UCSD-AML1 (cell line): ENCODE data around the gene NOL12.
A peak's percentile ranks its signal among the peaks of the same experiment; 100 is the strongest.
"Not testable (repeated sequence)": the region's sequence is repeated elsewhere in the genome, so short reads cannot be mapped to it uniquely, and the experiment has no call there.

Experiments used
- DNase-seq: peaks from one replicate; lab custom pipeline; 2025; ENCODE audit not compliant: unreplicated experiment; lab: John Stamatoyannopoulos, UW

NOL12 gene

GRCh38 chr22:37710675-37711074 lies 24.5 kb downstream of the NOL12 start:
- no peak for DNase-seq

GRCh38 chr22:37711490-37711889 lies 25.3 kb downstream of the NOL12 start:
- no peak for DNase-seq

GRCh38 chr22:37713761-37714160 lies 27.6 kb downstream of the NOL12 start:
- no peak for DNase-seq

GRCh38 chr22:37714634-37715033 lies 28.5 kb downstream of the NOL12 start:
- no peak for DNase-seq

DNA sequence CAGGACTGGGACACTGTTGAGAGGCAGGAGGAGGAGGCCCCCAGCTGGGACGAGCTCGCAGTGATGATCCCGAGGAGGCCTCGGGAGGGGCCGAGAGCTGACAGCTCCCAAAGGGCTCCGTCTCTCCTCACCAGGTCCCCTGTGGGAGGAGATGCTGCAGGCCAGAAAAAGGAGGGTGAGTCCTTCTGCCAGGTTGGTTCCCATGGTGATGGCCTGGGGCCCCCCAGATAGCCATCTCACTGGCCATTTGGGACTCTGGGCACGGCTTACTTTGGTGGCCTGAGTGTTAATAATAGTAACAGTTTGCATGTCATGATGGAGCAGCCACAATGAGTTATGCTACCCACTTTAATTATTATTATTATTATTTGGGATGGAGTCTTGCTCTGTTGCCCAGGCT lies 29.6 kb downstream of the NOL12 start:
- DNase-seq, result no peak

DNA sequence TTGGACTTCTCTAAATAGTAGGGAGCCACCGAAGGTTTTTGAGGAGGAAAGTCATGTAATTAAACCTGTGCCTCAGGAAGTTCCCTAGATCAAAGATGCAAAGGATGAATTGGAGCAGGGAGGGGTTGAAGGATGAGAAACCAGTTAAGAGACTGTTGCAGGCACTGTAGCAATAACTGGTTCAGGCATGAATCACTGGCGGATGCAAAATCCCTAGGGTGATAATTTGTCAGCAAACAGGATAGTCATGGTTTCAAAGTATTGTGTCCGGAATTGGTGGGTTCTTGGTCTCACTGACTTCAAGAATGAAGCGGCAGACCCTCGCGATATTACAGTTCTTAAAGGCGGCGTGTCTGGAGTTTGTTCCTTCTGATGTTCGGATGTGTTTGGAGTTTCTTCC lies 30.6 kb downstream of the NOL12 start:
- no peak for DNase-seq

DNA sequence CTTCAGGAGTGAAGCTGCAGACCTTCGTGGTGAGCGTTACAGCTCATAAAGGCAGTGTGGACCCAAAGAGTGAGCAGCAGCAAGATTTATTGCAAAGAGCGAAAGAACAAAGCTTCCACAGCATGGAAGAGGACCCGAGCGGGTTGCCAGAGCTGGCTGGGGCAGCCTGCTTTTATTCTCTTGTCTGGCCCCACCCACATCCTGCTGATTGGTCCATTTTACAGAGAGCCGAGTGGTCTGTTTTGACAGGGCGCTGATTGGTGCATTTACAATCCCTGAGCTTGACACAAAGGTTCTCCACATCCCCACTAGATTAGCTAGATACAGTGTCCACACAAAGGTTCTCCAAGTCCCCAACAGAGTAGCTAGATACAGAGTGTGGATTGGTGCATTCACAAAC lies 31.1 kb downstream of the NOL12 start:
- not testable (repeated sequence) for DNase-seq

DNA sequence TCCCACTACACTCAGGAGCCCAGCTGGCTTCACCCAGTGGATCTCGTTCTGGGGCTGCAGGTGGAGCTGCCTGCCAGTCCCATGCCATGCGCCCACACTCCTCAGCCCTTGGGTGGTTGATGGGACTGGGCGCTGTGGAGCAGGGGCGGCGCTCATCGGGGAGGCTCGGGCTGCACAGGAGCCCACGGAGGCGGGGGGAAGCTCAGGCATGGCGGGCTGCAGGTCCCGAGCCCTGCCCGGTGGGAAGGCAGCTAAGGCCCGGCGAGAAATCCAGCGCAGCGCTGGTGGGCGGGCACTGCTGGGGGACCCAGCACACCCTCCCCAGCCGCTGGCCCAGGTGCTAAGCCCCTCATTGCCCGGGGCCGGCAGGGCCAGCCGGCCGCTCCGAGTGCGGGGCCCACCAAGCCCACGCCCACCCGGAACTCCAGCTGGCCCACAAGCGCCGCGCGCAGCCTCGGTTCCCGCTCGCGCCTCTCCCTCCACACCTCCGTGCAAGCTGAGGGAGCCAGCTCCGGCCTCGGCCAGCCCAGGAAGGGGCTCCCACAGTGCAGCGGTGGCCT lies 31.7 kb downstream of the NOL12 start:
- not testable (repeated sequence) for DNase-seq

- DNase-seq, result no peak
These were observed 39.6 kb downstream of the NOL12 start for GRCh38 chr22:37725551-37726240.

DNA sequence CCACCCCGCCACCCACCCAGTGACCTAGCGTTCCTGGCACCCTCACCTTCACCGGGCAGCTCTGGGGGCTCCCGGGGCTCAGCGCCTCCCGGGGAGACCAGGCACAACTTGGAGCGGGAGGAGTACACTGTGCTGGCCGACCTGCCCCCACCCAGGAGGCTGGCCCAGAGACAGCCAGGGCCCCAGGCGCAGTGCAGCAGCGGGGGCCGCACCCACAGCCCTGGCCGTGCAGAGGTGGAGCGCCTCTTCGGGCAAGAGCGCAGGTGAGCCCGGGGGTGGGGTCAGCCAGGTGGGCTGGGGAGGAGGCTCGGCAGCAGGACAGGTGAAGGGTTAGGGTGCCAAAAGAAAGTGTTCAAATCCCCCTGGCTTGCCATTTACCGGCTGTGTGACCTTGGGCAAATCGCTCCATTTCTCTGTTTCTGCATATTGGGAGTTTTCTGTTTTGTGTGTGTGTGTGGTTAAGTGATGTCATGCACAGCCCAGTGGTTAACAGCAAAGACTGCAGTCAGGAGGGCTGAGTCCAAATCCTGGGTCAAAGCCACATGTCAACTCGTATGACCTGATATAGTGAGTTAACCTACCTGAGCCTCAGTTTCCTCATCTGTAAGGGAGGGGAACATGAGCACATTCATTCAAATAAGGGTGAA lies 40.2 kb downstream of the NOL12 start:
- DNase-seq, result no peak

GRCh38 chr22:37728620-37729019 lies 42.5 kb downstream of the NOL12 start:
- DNase-seq, result no peak

- DNase-seq, result peak; percentile 42
These were observed 45.8 kb downstream of the NOL12 start for GRCh38 chr22:37731804-37732471.

- no peak for DNase-seq
These were observed 46.8 kb downstream of the NOL12 start for GRCh38 chr22:37732699-37733607.

DNA sequence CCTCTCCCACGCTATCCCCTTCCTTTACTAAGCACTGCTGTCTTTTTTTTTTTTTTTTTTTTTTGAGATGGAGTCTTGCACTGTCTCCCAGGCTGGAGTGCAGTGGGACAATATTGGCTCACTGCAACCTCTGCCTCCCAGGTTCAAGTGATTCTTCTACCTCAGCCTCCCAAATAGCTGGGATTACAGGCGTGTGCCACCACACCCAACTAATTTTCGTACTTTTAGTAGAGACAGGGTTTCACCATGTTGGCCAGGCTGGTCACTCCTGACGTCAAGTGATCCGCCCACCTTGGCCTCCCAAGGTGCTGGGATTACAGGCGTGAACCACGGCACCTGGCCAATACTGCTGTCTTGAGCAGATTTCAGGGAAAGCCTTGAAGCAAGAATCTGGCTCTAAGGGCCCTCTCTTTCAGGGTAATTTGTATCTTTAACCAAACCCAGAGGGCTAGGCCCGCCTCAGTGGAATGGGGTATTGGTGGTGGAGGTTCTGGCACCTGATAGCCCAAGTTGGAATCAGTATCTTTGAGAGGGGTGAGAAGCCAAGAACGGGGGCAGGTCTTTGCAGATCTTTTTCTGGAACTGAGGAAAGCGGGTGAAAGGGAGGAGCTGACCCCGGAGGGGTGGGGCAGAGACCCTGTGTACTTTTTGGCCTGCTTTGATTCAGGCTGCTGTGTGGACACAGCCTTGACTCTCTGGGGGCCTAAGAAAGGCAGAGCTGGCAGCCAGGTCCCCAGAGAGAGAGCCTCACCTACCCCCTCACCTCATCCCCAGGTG lies 47.7 kb downstream of the NOL12 start:
- DNase-seq, result no peak

- DNase-seq, result no peak
These were observed 48.2 kb downstream of the NOL12 start for GRCh38 chr22:37734402-37734700.

DNA sequence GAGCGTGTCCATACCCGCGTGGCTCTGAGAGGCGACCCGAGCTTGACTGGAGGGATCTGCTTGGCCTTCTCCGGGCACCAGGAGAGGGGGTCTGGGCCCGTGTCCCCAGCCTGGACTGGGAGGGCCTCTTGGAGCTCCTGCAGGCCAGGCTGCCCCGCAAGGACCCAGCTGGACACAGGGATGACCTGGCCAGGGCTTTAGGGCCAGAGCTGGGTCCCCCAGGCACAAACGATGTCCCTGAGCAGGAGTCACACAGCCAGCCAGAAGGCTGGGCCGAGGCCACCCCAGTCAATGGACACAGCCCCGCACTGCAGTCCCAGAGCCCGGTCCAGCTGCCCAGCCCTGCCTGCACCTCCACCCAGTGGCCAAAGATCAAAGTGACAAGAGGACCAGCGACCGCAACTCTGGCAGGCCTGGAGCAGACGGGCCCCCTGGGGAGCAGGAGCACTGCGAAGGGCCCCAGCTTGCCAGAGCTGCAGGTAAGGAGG lies 48.9 kb downstream of the NOL12 start:
- DNase-seq, result no peak

- no peak for DNase-seq
These were observed 52.9 kb downstream of the NOL12 start for GRCh38 chr22:37739035-37739434.

- DNase-seq, result peak; percentile 67
These were observed 53.5 kb downstream of the NOL12 start for GRCh38 chr22:37739611-37740049.

- no peak for DNase-seq
These were observed 54.5 kb downstream of the NOL12 start for GRCh38 chr22:37740455-37741311.
